A204.1 (cell line): ENCODE results near the gene RALGAPA1.
"Not testable (repeated sequence)": the region's sequence is repeated elsewhere in the genome, so short reads cannot be mapped to it uniquely, and the experiment has no call there.

ENCODE experiments used
- FAIRE-seq: peaks from 2 replicates; lab custom pipeline; 2012; peaks lifted over from hg19 to GRCh38; lab: Jason Lieb, UNC

RALGAPA1 gene

GRCh38 chr14:35761922-35762321 lies 47.2 kb downstream of the RALGAPA1 start:
- FAIRE-seq: no peak

GRCh38 chr14:35760143-35760542 lies 49.0 kb downstream of the RALGAPA1 start:
- no peak for FAIRE-seq

DNA sequence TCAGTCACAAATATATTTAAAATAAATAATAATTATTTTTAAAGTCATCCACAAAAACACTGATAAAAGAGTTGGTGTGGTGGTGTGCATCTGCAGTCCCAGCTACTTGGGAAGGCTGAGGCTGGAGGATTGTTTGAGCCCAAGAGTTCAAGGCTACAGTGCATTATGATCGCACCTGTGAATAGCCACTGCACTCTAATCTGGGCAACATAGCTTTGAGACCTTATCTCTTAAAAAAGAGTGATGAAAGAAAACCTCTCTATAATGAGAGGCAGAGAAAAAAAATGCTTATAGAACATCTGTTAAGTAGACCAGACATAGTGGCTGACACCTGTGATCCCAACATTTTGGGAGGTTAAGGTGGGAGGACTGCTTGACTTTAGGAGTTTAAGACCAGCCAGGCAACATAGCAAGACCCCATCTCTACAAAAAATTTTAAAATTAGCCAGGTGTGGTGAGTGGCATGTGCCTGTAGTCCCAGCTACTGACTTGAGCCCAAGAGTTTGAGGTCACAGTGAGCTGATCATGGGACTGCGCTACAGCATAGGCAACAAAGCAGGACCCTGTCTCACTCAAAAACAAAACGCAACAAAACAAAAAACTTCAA lies 50.5 kb downstream of the RALGAPA1 start:
- no peak for FAIRE-seq

DNA sequence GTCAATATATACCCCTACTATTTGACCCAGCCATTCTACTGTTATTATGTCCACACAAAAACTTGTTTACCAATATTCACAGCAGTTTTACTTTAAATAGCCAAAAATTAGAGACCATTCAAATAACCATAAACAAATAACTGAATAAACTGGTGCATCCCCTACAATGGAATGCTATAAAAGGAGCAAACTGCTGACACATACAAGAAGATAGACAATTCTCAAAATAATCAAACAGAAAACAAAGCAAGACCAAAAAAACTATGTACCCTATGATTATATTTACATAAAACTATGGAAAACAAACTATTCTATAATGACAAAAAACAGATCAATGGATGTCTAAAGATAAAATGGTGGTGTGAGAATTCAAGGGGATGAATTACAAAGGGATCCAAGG lies 54.4 kb downstream of the RALGAPA1 start:
- no peak for FAIRE-seq

GRCh38 chr14:35752380-35752779 lies 56.7 kb downstream of the RALGAPA1 start:
- no peak for FAIRE-seq

DNA sequence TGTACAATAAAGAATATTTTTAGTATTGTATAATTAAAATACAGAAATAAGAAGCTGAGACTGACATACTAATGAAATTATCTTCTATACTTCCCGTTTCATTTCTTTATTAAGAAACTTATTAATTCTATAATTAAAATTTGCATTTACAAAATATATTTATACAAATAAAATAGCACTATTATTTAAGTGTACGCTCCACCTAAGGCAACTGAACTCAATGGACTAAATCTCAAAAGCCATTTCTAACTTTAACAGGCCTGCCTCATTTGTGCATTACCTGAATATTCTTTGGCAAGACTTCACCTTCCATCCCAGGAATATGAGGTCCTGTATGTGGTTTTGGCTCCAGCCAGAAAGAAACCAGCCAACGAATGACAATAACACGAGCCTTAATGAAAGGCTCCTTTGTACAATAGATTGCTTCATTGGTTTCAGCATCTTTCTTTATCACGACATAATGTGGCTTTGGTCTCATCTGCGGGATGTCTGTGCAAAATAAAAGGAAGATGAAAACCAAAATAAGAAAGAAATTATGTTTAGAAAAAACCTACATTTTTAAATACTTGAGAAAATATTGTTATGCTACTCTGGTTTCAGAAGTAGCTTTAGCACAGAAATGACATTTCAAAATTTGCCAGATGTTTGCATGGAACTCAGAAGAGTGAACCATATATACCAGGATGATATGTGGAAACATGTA lies 58.7 kb downstream of the RALGAPA1 start:
- peak; percentile 61 for FAIRE-seq

GRCh38 chr14:35747379-35747778 lies 61.7 kb downstream of the RALGAPA1 start:
- FAIRE-seq: no peak

DNA sequence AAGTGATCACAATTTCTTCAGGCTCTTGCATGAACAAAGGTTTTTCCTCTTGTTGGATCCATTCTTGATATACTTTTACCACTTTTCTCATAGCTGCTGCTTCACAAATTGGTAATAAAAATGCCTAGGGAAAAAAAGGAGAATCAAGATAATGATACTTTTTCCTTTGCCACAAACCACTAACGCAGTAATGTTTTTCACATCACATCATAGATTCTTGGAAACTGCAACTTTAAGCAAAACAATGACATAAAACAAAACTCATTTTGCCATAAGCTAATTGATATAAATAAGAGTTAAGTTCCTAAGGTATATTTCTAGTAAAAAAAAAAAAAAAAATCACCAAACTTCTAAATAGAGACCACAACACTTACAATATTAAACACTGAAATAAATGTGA lies 66.7 kb downstream of the RALGAPA1 start:
- FAIRE-seq: no peak

GRCh38 chr14:35742032-35742371 lies 67.1 kb downstream of the RALGAPA1 start:
- FAIRE-seq: no peak

GRCh38 chr14:35741345-35742031 lies 67.6 kb downstream of the RALGAPA1 start:
- no peak for FAIRE-seq

- no peak for FAIRE-seq
Measured at GRCh38 chr14:35740215-35740614, 68.9 kb downstream of the RALGAPA1 start.

- not testable (repeated sequence) for FAIRE-seq
Measured at GRCh38 chr14:35735163-35735562, 73.9 kb downstream of the RALGAPA1 start.

- not testable (repeated sequence) for FAIRE-seq
Measured at GRCh38 chr14:35733510-35733909, 75.6 kb downstream of the RALGAPA1 start.

- FAIRE-seq: no peak
Measured at GRCh38 chr14:35730871-35731270, 78.2 kb downstream of the RALGAPA1 start.

- no peak for FAIRE-seq
Measured at GRCh38 chr14:35727764-35728163, 81.3 kb downstream of the RALGAPA1 start.

DNA sequence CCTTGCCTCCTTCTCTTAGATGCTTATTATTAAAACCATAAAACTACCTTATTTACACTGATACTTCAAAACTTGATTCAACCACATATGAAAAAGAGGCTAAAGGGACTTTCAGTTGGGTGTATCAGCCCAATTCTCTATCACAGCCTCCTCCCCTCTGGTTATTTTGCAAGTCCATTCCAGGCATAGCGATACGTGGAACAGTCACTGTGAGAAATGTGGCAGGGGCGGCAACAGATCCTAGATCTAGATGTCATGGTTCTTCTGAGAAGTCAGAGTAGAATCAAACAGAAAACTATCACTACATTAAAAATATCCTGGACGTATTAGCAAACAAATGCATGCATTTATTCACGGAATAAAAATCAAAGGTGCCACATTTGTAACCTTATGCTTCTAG lies 83.2 kb downstream of the RALGAPA1 start:
- no peak for FAIRE-seq

DNA sequence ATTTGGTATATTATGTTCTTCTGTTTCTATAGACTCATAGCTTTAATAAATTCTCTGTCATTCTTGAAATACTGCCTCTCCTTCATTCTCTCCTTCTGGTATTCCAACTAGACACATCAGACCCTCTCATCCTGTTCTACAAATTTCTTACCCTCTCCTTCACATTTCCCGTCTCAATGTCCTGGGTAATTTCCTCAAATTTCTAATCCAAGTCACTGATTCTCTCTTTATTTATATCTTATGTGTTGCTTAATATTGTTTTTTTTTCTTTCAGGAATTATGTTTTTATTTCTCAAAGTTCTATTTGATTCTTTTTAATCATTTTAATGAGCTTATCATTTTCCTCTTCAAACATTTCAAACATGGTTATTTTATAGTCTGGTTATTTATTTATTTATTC lies 94.0 kb downstream of the RALGAPA1 start:
- peak; percentile 89 for FAIRE-seq

DNA sequence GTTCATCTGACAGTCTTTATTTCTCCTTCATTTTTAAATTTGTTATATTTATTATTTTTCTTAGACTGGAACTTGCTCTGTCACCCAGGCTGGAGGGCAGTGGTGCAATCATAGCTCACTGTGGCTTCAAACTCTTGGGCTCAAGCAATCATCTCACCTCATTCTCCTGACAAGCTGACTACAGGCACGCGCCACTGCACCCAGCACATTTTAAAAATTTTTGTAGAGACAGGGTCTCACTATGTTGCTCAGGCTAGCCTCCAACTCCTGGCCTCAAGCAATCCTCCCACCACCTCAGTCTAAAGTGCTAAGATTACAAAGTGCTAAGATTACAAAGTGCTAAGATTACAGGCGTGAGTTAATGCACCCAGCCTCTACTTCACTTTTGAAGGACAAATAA lies 96.6 kb downstream of the RALGAPA1 start:
- no peak for FAIRE-seq

- FAIRE-seq: no peak
Measured at GRCh38 chr14:35708062-35708461, 101.0 kb downstream of the RALGAPA1 start.

GRCh38 chr14:35705636-35706035 lies 103.5 kb downstream of the RALGAPA1 start:
- no peak for FAIRE-seq

- no peak for FAIRE-seq
Measured at GRCh38 chr14:35704793-35705493, 104.2 kb downstream of the RALGAPA1 start.

DNA sequence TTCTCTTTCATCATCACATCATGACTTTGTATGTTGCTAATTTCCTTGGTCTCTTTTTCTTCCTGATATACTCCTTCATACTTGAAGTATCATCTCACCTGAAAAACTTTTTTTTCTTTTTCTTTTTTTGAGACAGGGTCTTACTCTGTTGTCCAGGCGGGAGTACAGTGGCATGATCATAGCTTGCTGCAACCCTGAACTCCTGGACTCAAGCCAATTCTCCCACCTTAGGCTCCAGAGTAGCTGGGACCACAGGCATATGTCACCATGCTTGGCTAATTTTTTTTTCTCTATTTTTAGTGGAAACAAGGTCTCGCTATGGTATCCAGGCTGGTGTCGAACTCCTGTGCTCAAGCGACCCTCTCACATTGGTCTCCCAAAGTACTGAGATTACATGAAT lies 107.6 kb downstream of the RALGAPA1 start:
- FAIRE-seq: no peak

DNA sequence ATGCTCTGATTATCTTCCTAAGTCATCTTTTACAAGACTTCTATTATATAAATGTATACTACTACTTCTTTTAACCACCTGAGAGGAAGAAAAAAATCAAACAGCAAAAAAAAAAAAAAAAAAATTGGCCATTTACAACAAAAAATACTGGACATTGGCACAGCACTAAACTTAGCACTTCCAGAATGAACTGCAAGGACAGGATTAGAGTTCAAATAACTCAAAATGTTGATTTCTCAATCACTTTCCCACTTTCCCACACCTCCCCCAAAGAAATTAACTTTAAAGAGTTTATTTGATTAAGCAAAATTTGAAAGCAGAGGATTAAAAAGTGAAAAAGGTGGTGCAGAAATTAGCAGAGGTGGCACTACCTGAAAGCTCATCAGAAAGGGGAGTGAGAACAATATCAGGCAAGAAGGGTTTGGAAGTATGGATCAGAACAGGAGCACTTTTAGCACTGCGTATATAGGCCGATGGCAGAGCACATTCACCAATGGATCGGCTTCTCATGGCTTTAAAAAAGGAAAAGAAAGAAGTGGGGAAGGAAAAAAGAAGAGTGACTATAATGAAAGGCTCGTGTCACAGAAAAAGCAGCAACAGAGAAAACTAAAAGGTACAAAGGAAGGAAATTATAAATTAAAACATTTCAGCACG lies 109.2 kb downstream of the RALGAPA1 start:
- FAIRE-seq: no peak
